Testis (tissue), 2 donors: ENCODE results near the gene HMGA1.

Source experiments
- POLR2A ChIP-seq: fragments of 450-650 bp; IDR thresholded peaks from one replicate; pipeline ENCODE4 v1.6.1; 2017; ENCODE audit warnings: antibody characterized with exemption, mild to moderate bottlenecking, moderate library complexity
- TF ChIP-seq, protein P1 (sequence below), 3 experiments: fragments of 450-650 bp in 2 of 3; fragments of 200-600 bp in 1 of 3; sonication (generic) in 1 of 3; IDR thresholded peaks; one replicate each; pipeline ENCODE4 v1.5.1; 2016 to 2019; ENCODE audit warnings: antibody characterized with exemption in 3 of 3, mild to moderate bottlenecking in 2 of 3, moderate library complexity in 1 of 3

DNA sequence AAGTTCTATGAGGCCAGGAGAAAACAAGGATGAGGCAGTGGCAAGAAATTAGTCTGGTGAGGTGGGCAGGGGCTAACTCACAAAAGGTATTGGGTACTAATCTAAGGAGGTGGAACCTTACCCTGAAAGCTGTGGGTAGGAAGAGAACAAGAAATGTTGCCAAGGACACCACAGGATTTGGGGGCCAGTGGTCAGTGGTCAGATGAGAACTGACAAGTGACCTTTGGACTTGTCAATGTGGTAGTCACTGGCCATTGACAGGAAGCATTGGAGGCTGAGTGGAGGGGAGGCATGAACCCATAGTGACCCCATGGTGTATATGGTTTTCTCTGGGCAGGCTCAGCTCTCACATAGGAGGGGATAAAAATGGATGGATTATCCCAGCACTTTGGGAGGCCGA, 37.5 kb downstream of the HMGA1 start:
- TF ChIP-seq, protein P1, sequence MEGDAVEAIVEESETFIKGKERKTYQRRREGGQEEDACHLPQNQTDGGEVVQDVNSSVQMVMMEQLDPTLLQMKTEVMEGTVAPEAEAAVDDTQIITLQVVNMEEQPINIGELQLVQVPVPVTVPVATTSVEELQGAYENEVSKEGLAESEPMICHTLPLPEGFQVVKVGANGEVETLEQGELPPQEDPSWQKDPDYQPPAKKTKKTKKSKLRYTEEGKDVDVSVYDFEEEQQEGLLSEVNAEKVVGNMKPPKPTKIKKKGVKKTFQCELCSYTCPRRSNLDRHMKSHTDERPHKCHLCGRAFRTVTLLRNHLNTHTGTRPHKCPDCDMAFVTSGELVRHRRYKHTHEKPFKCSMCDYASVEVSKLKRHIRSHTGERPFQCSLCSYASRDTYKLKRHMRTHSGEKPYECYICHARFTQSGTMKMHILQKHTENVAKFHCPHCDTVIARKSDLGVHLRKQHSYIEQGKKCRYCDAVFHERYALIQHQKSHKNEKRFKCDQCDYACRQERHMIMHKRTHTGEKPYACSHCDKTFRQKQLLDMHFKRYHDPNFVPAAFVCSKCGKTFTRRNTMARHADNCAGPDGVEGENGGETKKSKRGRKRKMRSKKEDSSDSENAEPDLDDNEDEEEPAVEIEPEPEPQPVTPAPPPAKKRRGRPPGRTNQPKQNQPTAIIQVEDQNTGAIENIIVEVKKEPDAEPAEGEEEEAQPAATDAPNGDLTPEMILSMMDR (IDR thresholded peaks at IDR 0.05) = no peak
- TF ChIP-seq POLR2A = no peak
